Type B pancreatic cell (in vitro differentiated cells): Measurements from ENCODE around the gene GNL3. TPM values are rescaled to one million over a fixed set of nuclear protein-coding genes. Genes with fewer than 3 reads are reported as not detected.
A peak's percentile ranks its signal among the peaks of the same experiment; 100 is the strongest.

Experiments
- DNase-seq: peaks from one replicate; pipeline ENCODE4 v3.0.0; 2021; ENCODE audit warnings: mixed read lengths; ENCODE audit not compliant: unreplicated experiment; ENCODE audit errors: extremely low spot score
- H3K27ac Mint-ChIP-seq: 2 replicates; pipeline ENCODE4 v1.8.0; 2021; ENCODE audit warnings: mild to moderate bottlenecking, mixed read lengths
- H3K27me3 Mint-ChIP-seq: 2 replicates; pipeline ENCODE4 v1.8.0; 2021; ENCODE audit warnings: mixed read lengths
- H3K36me3 Mint-ChIP-seq: 2 replicates; pipeline ENCODE4 v1.8.0; 2021; ENCODE audit warnings: mixed read lengths
- H3K4me1 Mint-ChIP-seq: one replicate; pipeline ENCODE4 v1.8.0; 2021; ENCODE audit warnings: mixed read lengths; ENCODE audit not compliant: unreplicated experiment
- H3K4me3 Mint-ChIP-seq: 2 replicates; pipeline ENCODE4 v1.8.0; 2021; ENCODE audit warnings: mild to moderate bottlenecking, mixed read lengths
- H3K9me3 Mint-ChIP-seq: 2 replicates; pipeline ENCODE4 v1.8.0; 2021; ENCODE audit warnings: mixed read lengths
- total RNA-seq: library from RNA; stranded (reverse); gene quantifications from 2 replicates; pipeline ENCODE4 v1.2.1, GENCODE V29; 2021; ENCODE audit warnings: low replicate concordance
- TF ChIP-seq, protein P1 (sequence below): fragments of 200-600 bp; sonication (generic); conservative IDR thresholded peaks from 2 replicates; pipeline ENCODE4 v1.5.0; 2021; ENCODE audit warnings: antibody characterized with exemption, mild to moderate bottlenecking

Gene GNL3
- total RNA-seq, 1 donor from 2014 or later, result 114 TPM

DNA sequence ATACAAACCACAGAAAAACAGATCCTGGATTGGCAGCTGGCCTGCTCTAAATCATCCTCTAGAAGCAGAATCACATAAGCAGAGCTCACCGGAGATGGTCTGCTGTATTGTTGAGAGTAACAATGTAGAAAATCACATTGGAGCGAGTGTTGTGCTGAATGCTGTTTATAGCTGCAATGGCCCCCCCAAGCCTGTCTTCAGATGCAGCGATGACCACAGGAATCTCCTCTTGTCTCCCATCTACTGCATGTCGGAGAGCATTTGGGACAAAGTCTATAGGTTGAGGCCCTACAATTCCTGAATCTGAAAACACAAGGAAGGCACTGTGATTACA, 11.8 kb downstream of the GNL3 start:
- TF ChIP-seq, protein P1, sequence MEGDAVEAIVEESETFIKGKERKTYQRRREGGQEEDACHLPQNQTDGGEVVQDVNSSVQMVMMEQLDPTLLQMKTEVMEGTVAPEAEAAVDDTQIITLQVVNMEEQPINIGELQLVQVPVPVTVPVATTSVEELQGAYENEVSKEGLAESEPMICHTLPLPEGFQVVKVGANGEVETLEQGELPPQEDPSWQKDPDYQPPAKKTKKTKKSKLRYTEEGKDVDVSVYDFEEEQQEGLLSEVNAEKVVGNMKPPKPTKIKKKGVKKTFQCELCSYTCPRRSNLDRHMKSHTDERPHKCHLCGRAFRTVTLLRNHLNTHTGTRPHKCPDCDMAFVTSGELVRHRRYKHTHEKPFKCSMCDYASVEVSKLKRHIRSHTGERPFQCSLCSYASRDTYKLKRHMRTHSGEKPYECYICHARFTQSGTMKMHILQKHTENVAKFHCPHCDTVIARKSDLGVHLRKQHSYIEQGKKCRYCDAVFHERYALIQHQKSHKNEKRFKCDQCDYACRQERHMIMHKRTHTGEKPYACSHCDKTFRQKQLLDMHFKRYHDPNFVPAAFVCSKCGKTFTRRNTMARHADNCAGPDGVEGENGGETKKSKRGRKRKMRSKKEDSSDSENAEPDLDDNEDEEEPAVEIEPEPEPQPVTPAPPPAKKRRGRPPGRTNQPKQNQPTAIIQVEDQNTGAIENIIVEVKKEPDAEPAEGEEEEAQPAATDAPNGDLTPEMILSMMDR, result no peak
- no peak for DNase-seq
- Mint-ChIP-seq H3K27ac (peak overlapping the region; percentile 11), H3K9me3 (no peaks in the 10 kb centered on the region), H3K36me3 (peaks cover 43% of the 10 kb centered on the region), H3K4me1 (no peaks in the 10 kb centered on the region), H3K4me3 (no peak overlapping the region), H3K27me3 (no peaks in the 10 kb centered on the region)

DNA sequence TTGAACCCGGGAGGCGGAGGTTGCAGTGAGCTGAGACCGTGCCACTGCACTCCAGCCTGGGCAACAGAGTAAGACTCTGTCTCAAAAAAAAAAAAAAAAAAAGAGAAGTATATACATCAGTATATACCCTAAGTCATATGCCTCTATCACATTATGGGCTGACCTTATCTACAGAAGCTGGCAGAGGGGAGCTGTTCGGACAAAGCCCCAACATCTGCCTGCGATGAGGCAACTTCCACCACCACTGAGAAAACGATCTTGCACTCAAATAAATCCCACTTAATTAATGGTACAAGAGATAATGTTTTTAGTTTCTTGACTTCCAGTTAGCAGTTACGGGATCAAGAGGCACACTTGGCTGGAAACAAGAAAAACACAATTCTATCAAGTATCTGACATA, 17.5 kb downstream of the GNL3 start:
- no peak for DNase-seq
- H3K36me3 Mint-ChIP-seq, result peaks cover 10% of the 10 kb centered on the region
- H3K27ac Mint-ChIP-seq, result peak overlapping the region; percentile 24
- H3K4me1 Mint-ChIP-seq, result peaks cover 18% of the 10 kb centered on the region
- H3K4me3 Mint-ChIP-seq, result peak overlapping the region; percentile 56
- H3K9me3 Mint-ChIP-seq, result no peaks in the 10 kb centered on the region
- TF ChIP-seq, protein P1, result no peak
- H3K27me3 Mint-ChIP-seq, result no peaks in the 10 kb centered on the region

DNA sequence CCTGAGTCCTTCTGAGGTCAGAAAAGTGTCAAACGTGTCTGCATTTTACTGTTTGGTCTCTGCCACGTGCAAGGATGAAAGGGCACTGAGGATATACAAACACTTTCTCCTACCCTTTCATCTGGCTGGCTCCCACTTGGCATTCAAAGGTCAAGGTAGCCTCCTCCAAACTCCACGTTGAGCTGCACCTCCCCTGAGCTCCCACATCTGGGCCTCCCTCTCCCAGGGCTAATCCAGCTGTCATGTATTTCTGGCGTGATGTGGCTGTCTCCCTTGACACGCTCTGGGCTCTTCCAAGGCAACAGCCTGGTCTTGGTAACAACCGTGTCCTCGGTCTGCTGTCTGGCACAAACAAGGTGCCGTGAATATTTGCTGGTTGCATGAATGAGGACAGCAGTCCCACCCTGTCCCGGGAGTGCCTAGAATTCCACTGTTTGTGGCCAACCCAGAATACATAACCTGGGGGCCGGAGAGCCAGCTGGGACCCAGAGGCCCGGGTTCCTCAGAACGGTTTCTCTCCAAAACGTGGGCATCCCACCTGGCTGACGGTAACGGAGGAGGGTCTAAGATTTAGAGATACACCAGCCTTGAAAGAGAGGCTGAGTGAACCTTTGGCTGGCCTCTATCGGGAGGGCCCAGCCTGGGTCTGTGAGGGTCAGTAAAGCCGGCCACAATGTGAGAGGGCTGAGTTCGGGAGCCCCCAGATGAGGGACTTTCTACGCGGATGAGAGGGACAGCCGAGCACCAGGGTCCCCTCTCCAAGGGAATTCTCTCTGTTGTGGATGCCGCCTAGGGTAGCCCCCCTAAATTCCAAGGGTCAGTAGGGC, 19.0 kb downstream of the GNL3 start:
- Mint-ChIP-seq H3K27me3 (no peaks in the 10 kb centered on the region), H3K27ac (peak overlapping the region; percentile 98), H3K4me1 (peaks cover 18% of the 10 kb centered on the region), H3K4me3 (peak overlapping the region; percentile 97), H3K9me3 (no peaks in the 10 kb centered on the region), H3K36me3 (peaks cover 5% of the 10 kb centered on the region)
- no peak for DNase-seq
- TF ChIP-seq, protein P1, result no peak

DNA sequence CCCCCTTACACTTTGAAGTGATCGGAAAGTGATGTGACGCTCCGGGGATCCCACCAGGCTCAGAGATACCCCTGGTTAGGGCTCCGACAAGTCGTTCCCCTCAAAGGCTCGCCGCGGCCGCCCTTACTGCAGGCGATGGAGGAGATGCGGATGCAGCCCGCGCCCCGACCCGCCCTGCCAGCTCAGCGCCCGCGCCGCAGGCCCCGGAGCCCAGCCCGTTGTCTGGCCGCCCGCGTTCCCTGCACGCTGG, 19.5 kb downstream of the GNL3 start:
- TF ChIP-seq, protein P1, result no peak
- Mint-ChIP-seq H3K4me3 (peak overlapping the region; percentile 97), H3K36me3 (peaks cover 4% of the 10 kb centered on the region), H3K4me1 (peaks cover 18% of the 10 kb centered on the region), H3K27ac (peak overlapping the region; percentile 98), H3K9me3 (no peaks in the 10 kb centered on the region), H3K27me3 (no peaks in the 10 kb centered on the region)
- no peak for DNase-seq

DNA sequence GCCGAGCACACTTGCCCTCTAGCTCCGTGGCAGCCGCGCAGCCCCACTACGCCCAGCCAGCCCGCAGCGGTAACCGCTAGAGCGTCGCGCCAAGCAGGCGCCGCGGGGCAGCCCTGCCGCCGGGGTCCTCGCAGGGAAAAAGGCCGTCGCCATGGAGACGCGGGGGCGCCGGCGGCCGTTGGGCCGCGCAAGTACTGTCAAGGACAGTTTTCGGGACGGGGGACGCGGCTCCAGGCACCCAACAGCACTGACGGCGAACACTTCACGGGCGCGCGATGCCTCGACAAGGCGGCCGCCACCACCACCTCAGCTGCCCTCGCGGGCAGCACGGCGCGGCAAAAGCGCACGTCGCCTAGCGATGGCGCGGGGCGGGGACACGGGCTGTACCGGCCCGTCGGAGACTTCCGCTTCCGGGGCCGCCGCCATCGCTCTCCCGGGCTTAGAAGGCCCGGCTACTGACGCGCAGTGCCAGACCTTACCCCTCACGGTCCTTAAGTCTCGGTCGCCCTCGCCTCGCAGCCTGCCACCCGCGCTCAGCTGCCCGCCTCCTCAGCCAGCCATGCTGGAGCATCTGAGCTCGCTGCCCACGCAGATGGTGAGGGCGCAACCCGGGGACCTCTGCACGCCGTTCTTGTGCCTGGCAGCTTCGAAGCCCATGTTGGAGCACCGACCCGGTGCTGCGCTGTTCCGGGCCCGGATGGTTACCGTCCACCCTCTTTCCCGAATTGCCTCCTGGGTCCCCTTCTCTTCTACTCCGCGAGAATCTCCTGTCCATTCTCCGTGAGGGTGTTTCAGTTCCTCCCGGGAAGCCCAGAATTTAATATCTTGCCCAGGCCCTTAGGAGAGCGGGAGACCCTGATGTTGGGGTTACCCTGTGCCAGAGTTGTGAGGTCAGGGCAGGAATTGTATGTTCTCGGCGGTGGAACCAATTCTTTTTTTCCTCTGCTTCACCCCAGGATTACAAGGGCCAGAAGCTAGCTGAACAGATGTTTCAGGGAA, 20.2 kb downstream of the GNL3 start, which contains the start of the genes GLT8D1 and SPCS1:
TSS of gene GLT8D1 (minus strand) at position 104 of the 999 bp plus-strand sequence. CDS start 5,331 bp downstream, outside the sequence.
TSS of gene SPCS1 (plus strand) at position 419 of the 999 bp plus-strand sequence. CDS start at position 560, 141 bp downstream.
- Mint-ChIP-seq H3K36me3 (peaks cover 4% of the 10 kb centered on the region), H3K4me1 (peaks cover 18% of the 10 kb centered on the region), H3K4me3 (peak within 1 kb of the TSS; percentile 97), H3K9me3 (no peaks in the 10 kb centered on the region), H3K27ac (peak within 1 kb of the TSS; percentile 98), H3K27me3 (no peaks in the 10 kb centered on the region)
- DNase-seq, result peak; percentile 88
- TF ChIP-seq, protein P1, result no peak
